ENCODE measurements around the gene TCF3. TPM values are rescaled to one million over a fixed set of nuclear protein-coding genes. Genes with fewer than 3 reads are reported as not detected.
"Not testable (repeated sequence)": the region's sequence is repeated elsewhere in the genome, so short reads cannot be mapped to it uniquely, and the experiment has no call there.

TCF3 gene
- total and polyA plus RNA-seq, 4 donors, result 5.2 to 119 (median 12.8) TPM

- H3K36me3 ChIP-seq (ENCODE audit: control insufficient read depth in 4 of 4, insufficient read depth in 3 of 4, low read depth in 1 of 4, low read length in 3 of 4), result peaks cover 0 to 6% (median 2%) of the 10 kb centered on the region in 4 donors
- H3K4me3 ChIP-seq (ENCODE audit: low read depth in 1 of 3, low read length in 3 of 3), result no peak overlapping the region
- H3K4me1 ChIP-seq (ENCODE audit: control insufficient read depth in 4 of 4, insufficient read depth in 4 of 4, low read length in 3 of 4), result no peaks in the 10 kb centered on the region
- TF ChIP-seq ZBTB33 (IDR thresholded peaks at IDR 0.05) (no peak), EGR1 (IDR thresholded peaks at IDR 0.05; ENCODE audit: low read depth in 2 of 2) (no peak), NR2F2 (IDR thresholded peaks at IDR 0.05) (no peak), GABPA (IDR thresholded peaks at IDR 0.05 in 1 of 2, conservative IDR thresholded peaks at IDR 0.05 in 1 of 2) (no peak), FOXA1 (IDR thresholded peaks at IDR 0.05) (no peak), ATF3 (IDR thresholded peaks at IDR 0.05) (no peak), YY1 (IDR thresholded peaks at IDR 0.05) (no peak), RXRA (IDR thresholded peaks at IDR 0.05) (no peak), TAF1 (conservative IDR thresholded peaks at IDR 0.05) (no peak), CTCF (IDR thresholded peaks at IDR 0.05; ENCODE audit: low read depth, low read length, missing input control) (no peak), HNF4G (IDR thresholded peaks at IDR 0.05) (no peak), MAX (IDR thresholded peaks at IDR 0.05) (no peak), RAD21 (IDR thresholded peaks at IDR 0.05) (no peak), JUND (IDR thresholded peaks at IDR 0.05) (no peak), FOXA2 (IDR thresholded peaks at IDR 0.05) (no peak), HNF4A (conservative IDR thresholded peaks at IDR 0.05) (no peak)
- H3K27me3 ChIP-seq (ENCODE audit: control insufficient read depth in 4 of 4, insufficient read depth in 4 of 4, low read length in 3 of 4), result no peaks in the 10 kb centered on the region
- H3K9me3 ChIP-seq (ENCODE audit: control insufficient read depth in 4 of 4, low read length in 3 of 4), result no peaks in the 10 kb centered on the region
- no peak for DNase-seq (ENCODE audit: low spot score)
- H3K9ac ChIP-seq (ENCODE audit: low read depth in 1 of 2, low read length in 2 of 2), result no peak overlapping the region
- H3K27ac ChIP-seq (ENCODE audit: low read depth in 1 of 2, low read length in 2 of 2), result no peak overlapping the region
- 95% methylated on average over 16 of the region's 16 CpGs for WGBS
These were observed 8.3 kb downstream of the TCF3 start for GRCh38 chr19:1644070-1644469.

GRCh38 chr19:1640893-1641448 lies 11.4 kb downstream of the TCF3 start:
- H3K36me3 ChIP-seq (ENCODE audit: control insufficient read depth in 4 of 4, insufficient read depth in 3 of 4, low read depth in 1 of 4, low read length in 3 of 4); H3K9ac ChIP-seq (ENCODE audit: low read depth in 1 of 2, low read length in 2 of 2); H3K27me3 ChIP-seq (ENCODE audit: control insufficient read depth in 4 of 4, insufficient read depth in 4 of 4, low read length in 3 of 4); H3K4me3 ChIP-seq (ENCODE audit: low read depth in 1 of 3, low read length in 3 of 3); H3K4me1 ChIP-seq (ENCODE audit: control insufficient read depth in 4 of 4, insufficient read depth in 4 of 4, low read length in 3 of 4); H3K27ac ChIP-seq (ENCODE audit: low read depth in 1 of 2, low read length in 2 of 2); DNase-seq (ENCODE audit: low spot score); H3K9me3 ChIP-seq (ENCODE audit: control insufficient read depth in 4 of 4, low read length in 3 of 4): not testable (repeated sequence)
- WGBS, result 91% methylated on average over 10 of the region's 10 CpGs
